Activated CD8-positive, alpha-beta T cell treated with anti-CD3 and anti-CD28 coated beads for 36 hours (primary cell): ENCODE data around the gene FRRS1L. TPM values are rescaled to one million over a fixed set of nuclear protein-coding genes. Genes with fewer than 3 reads are reported as not detected.

Source experiments
- ATAC-seq: fragments of 200-7000 bp; cut with Tn5 transposase; one replicate; pipeline ENCODE4 v1.10.0; 2021; ENCODE audit warnings: mild to moderate bottlenecking, moderate library complexity
- CTCF ChIA-PET: fragments of 350-600 bp; sonication (Branson Sonifier 250); formaldehyde crosslinking; loops from one replicate; lab custom pipeline; 2021; ENCODE audit warnings: antibody characterized with exemption; lab: Charles Lee
- POLR2A ChIA-PET: fragments of 350-600 bp; sonication (Branson Sonifier 250); formaldehyde crosslinking; loops from one replicate; lab custom pipeline; 2021; ENCODE audit warnings: antibody characterized with exemption; lab: Charles Lee
- DNase-seq: peaks from one replicate; pipeline ENCODE4 v3.0.0-alpha.2; 2020
- H3K27ac Mint-ChIP-seq: one replicate; pipeline ENCODE4 v1.8.0; 2021; ENCODE audit warnings: mild to moderate bottlenecking, mixed read lengths
- H3K27me3 Mint-ChIP-seq: one replicate; pipeline ENCODE4 v1.8.0; 2021; ENCODE audit warnings: mixed read lengths
- H3K36me3 Mint-ChIP-seq: one replicate; pipeline ENCODE4 v1.8.0; 2021; ENCODE audit warnings: low read depth, mixed read lengths
- H3K4me1 Mint-ChIP-seq: one replicate; pipeline ENCODE4 v1.8.0; 2021; ENCODE audit warnings: low read depth, mixed read lengths
- H3K4me3 Mint-ChIP-seq: one replicate; pipeline ENCODE4 v1.8.0; 2021; ENCODE audit warnings: mild to moderate bottlenecking, moderate library complexity, mixed read lengths
- H3K9me3 Mint-ChIP-seq: one replicate; pipeline ENCODE4 v1.8.0; 2021; ENCODE audit warnings: mixed read lengths
- intact Hi-C: fragments of 100-400 bp; cut with micrococcal nuclease; formaldehyde crosslinking; loops from one replicate; pipeline ENCODE4 v1.10.0; 2022
- total RNA-seq, 2 experiments: library from RNA; stranded (reverse); gene quantifications; one replicate each; pipeline ENCODE4 v1.2.3, GENCODE V29; 2021
- TF ChIP-seq, protein P1 (sequence below): fragments of 200-600 bp; IDR thresholded peaks from one replicate; pipeline ENCODE4 v1.8.0; 2022; ENCODE audit warnings: antibody characterized with exemption, mild to moderate bottlenecking

Gene FRRS1L
- total RNA-seq, 2 experiments from 2014 or later, result not detected

DNA sequence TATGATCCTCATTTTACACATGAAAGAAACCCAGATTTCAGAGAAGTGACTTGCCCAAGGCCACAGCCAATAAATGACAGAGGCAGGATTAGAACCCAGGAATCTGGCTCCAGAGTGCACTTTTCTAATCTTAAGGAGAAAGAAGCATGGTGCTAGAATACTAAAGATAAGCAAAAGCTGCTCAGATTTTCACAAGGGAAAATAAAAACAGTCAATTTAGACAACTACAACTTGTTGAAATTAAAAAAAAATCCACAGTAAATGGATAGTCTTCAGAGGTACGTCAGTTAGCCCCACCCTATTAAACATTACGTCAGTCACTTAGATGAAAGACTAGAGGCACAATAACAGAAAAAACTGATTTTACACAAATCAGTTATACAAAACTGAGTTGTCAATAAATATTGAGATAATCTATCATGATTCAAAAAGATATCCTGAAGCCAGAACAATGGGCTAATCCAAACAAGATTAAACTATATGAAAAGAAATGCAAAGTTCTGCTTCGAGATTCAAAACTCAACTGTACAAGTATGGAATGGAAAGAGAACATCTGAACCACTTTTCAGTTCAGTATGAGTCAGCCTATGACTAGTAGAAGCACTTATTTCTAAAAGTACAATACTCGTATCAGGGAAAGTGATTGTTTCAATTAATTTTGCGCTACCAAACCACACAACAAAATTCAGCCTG is 56.6 kb downstream of the FRRS1L start:
- no peaks in the 10 kb centered on the region for H3K27me3 Mint-ChIP-seq
- ATAC-seq (peak; percentile 66), DNase-seq (no peak)
- TF ChIP-seq, protein P1, sequence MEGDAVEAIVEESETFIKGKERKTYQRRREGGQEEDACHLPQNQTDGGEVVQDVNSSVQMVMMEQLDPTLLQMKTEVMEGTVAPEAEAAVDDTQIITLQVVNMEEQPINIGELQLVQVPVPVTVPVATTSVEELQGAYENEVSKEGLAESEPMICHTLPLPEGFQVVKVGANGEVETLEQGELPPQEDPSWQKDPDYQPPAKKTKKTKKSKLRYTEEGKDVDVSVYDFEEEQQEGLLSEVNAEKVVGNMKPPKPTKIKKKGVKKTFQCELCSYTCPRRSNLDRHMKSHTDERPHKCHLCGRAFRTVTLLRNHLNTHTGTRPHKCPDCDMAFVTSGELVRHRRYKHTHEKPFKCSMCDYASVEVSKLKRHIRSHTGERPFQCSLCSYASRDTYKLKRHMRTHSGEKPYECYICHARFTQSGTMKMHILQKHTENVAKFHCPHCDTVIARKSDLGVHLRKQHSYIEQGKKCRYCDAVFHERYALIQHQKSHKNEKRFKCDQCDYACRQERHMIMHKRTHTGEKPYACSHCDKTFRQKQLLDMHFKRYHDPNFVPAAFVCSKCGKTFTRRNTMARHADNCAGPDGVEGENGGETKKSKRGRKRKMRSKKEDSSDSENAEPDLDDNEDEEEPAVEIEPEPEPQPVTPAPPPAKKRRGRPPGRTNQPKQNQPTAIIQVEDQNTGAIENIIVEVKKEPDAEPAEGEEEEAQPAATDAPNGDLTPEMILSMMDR, result no peak
- H3K27ac Mint-ChIP-seq, result peak overlapping the region; percentile 88
- peaks cover 81% of the 10 kb centered on the region for H3K4me1 Mint-ChIP-seq
- H3K9me3 Mint-ChIP-seq, result no peaks in the 10 kb centered on the region
- peak overlapping the region; percentile 63 for H3K4me3 Mint-ChIP-seq
- H3K36me3 Mint-ChIP-seq, result peaks cover 15% of the 10 kb centered on the region
- intact Hi-C loops, result loop anchor here (5.0 to 10.0 kb wide), 2 partner anchors 98 to 304 kb away; partner anchors contain the start of gene CTNNAL1
- CTCF ChIA-PET, result interaction anchor here (1.0 to 3.6 kb wide), 4 partner anchors 8 to 13 kb away, joined by 3 to 15 read pairs (median 4); partner anchors contain the start of gene TMEM245
- POLR2A ChIA-PET, result interaction anchor here (1.2 to 1.8 kb wide), 3 partner anchors 9 to 11 kb away, joined by 5 to 12 read pairs (median 9); partner anchors contain the start of gene TMEM245

GRCh38 chr9:109109967-109110328 is 57.1 kb downstream of the FRRS1L start:
- TF ChIP-seq, protein P1, result no peak
- H3K36me3 Mint-ChIP-seq, result peaks cover 21% of the 10 kb centered on the region
- ATAC-seq (no peak), DNase-seq (no peak)
- peak overlapping the region; percentile 88 for H3K27ac Mint-ChIP-seq
- H3K27me3 Mint-ChIP-seq, result no peaks in the 10 kb centered on the region
- ChIA-PET POLR2A (interaction anchor here (1.8 kb wide), 2 partner anchors 9 to 10 kb away, joined by 9 to 12 read pairs; partner anchors contain the start of gene TMEM245), CTCF (interaction anchor here (0.8 to 3.6 kb wide), 5 partner anchors 8 to 12 kb away, joined by 3 to 15 read pairs (median 4); partner anchors contain the start of gene TMEM245)
- H3K4me1 Mint-ChIP-seq, result peaks cover 82% of the 10 kb centered on the region
- peaks cover 2% of the 10 kb centered on the region for H3K9me3 Mint-ChIP-seq
- intact Hi-C loops, result loop anchor here (5.0 to 10.0 kb wide), 2 partner anchors 98 to 305 kb away; partner anchors contain the start of gene CTNNAL1
- peak overlapping the region; percentile 63 for H3K4me3 Mint-ChIP-seq

GRCh38 chr9:109108318-109108717 is 58.7 kb downstream of the FRRS1L start:
- ChIA-PET CTCF (interaction anchor here (1.5 to 3.6 kb wide), 2 partner anchors 11 to 12 kb away, joined by 4 to 15 read pairs; partner anchors contain the start of gene TMEM245), POLR2A (interaction anchor here (1.5 kb wide), 1 partner anchor 10 kb away, joined by 5 read pairs; no protein-coding TSS in a partner anchor)
- intact Hi-C loops, result no loop called here
- TF ChIP-seq, protein P1, result no peak
- DNase-seq, result no peak
- Mint-ChIP-seq H3K4me1 (peaks cover 74% of the 10 kb centered on the region), H3K4me3 (no peak overlapping the region), H3K36me3 (peaks cover 26% of the 10 kb centered on the region), H3K9me3 (peaks cover 10% of the 10 kb centered on the region), H3K27me3 (no peaks in the 10 kb centered on the region), H3K27ac (peak overlapping the region; percentile 66)
- ATAC-seq, result no peak

- H3K4me1 Mint-ChIP-seq, result peaks cover 74% of the 10 kb centered on the region
- TF ChIP-seq, protein P1, result no peak
- H3K27me3 Mint-ChIP-seq, result no peaks in the 10 kb centered on the region
- H3K36me3 Mint-ChIP-seq, result peaks cover 33% of the 10 kb centered on the region
- ATAC-seq, result peak; percentile 83
- peak overlapping the region; percentile 29 for H3K4me3 Mint-ChIP-seq
- ChIA-PET POLR2A (interaction anchor here (1.5 kb wide), 1 partner anchor 11 kb away, joined by 5 read pairs; no protein-coding TSS in a partner anchor), CTCF (interaction anchor here (0.9 to 3.6 kb wide), 2 partner anchors 10 to 11 kb away, joined by 4 to 15 read pairs; no protein-coding TSS in a partner anchor)
- intact Hi-C loops, result no loop called here
- peak overlapping the region; percentile 89 for H3K27ac Mint-ChIP-seq
- peaks cover 16% of the 10 kb centered on the region for H3K9me3 Mint-ChIP-seq
- DNase-seq, result peak; percentile 28
These were observed 59.4 kb downstream of the FRRS1L start for GRCh38 chr9:109107402-109108240.
